ENCODE measurements around the gene ECE1. TPM values are rescaled to one million over a fixed set of nuclear protein-coding genes. Genes with fewer than 3 reads are reported as not detected.
"Not testable (repeated sequence)": the region's sequence is repeated elsewhere in the genome, so short reads cannot be mapped to it uniquely, and the experiment has no call there.

The ECE1 gene
- total and polyA plus RNA-seq, 2 of the 8 experiments (the other 6 are each of a cell fraction or from before 2014, with no cell fraction given), result 21.4 to 36.8 TPM

- CTCF ChIA-PET (ENCODE audit: partially characterized antibody), result interaction anchor here (1.2 to 2.1 kb wide), 2 partner anchors 44 to 142 kb away, joined by 3 to 9 read pairs; no protein-coding TSS in a partner anchor
- H4K20me1 ChIP-seq (replicated peaks in 1 of 2; ENCODE audit: control insufficient read depth in 1 of 2, insufficient read depth in 2 of 2, low read length in 2 of 2); H3K4me2 ChIP-seq (ENCODE audit: insufficient read depth in 1 of 2, low read depth in 2 of 2, low read length in 2 of 2); POLR2A ChIA-PET (ENCODE audit: partially characterized antibody); H3K4me3 ChIP-seq (ENCODE audit: extremely low read depth in 1 of 4, insufficient read depth in 2 of 4, low read depth in 3 of 4, low read length in 4 of 4); H3K23ac ChIP-seq (ENCODE audit: insufficient read length); H3K27me3 ChIP-seq (replicated peaks in 1 of 4; ENCODE audit: control insufficient read depth in 3 of 4, extremely low read depth in 1 of 4, insufficient read depth in 3 of 4, low read length in 3 of 4); H3K9ac ChIP-seq (replicated peaks in 1 of 4; ENCODE audit: extremely low read depth in 1 of 4, low read depth in 3 of 4, low read length in 3 of 4); H4K8ac ChIP-seq (ENCODE audit: extremely low read depth, insufficient read depth, low read length); H2BK12ac ChIP-seq (ENCODE audit: low read depth, low read length); H2BK20ac ChIP-seq (ENCODE audit: low read length); H3K79me2 ChIP-seq (ENCODE audit: control insufficient read depth in 1 of 2, insufficient read depth in 2 of 2, low read length in 2 of 2); H3K14ac ChIP-seq (ENCODE audit: insufficient read length); H2AK5ac ChIP-seq (ENCODE audit: low read depth, low read length); FAIRE-seq; H2BK120ac ChIP-seq (replicated peaks; ENCODE audit: low read depth, low read length); H2BK15ac ChIP-seq (ENCODE audit: low read length); H3K9me3 ChIP-seq (ENCODE audit: insufficient read depth in 2 of 2, low read depth in 1 of 2, low read length in 1 of 2); H3K4me1 ChIP-seq (replicated peaks in 1 of 4; ENCODE audit: control insufficient read depth in 3 of 4, insufficient read depth in 4 of 4, low read length in 3 of 4); H3K36me3 ChIP-seq (ENCODE audit: control insufficient read depth in 2 of 4, insufficient read depth in 4 of 4, low read length in 3 of 4); H3K4ac ChIP-seq (replicated peaks; ENCODE audit: insufficient read length, low read depth, low read length); H3K56ac ChIP-seq (replicated peaks; ENCODE audit: insufficient read length, low read depth, low read length); H3K18ac ChIP-seq (ENCODE audit: extremely low read depth, low read length); H4K5ac ChIP-seq (ENCODE audit: insufficient read length, low read depth, low read length); H2AFZ ChIP-seq (ENCODE audit: low read length); H4K91ac ChIP-seq (replicated peaks; ENCODE audit: insufficient read length, low read length); H3K23me2 ChIP-seq (ENCODE audit: low read depth, low read length); H2BK5ac ChIP-seq (ENCODE audit: low read depth, low read length); H3K27ac ChIP-seq (ENCODE audit: low read depth, low read length); DNase-seq (ENCODE audit: low read depth in 1 of 2, low spot score in 2 of 2); H3K79me1 ChIP-seq (ENCODE audit: low read depth, low read length): not testable (repeated sequence)
- WGBS, 2 experiments (ENCODE audit: extremely low coverage in 1 of 2, insufficient coverage in 1 of 2, insufficient read length in 1 of 2, insufficient replicate concordance in 2 of 2, low coverage in 1 of 2, low lambda C conversion rate in 2 of 2, missing lambda C conversion rate in 1 of 2), result 88% methylated on average over 7 of the region's 7 CpGs; no CpG with 5 or more reads in 1 of the 2 experiments
These were observed 62.0 kb downstream of the ECE1 start for GRCh38 chr1:21228224-21228623.
